SK-N-SH (cell line): ENCODE results near the gene TAMALIN.

ENCODE experiments used
- CTCF ChIP-seq: fragments of 200-600 bp; sonication (generic); IDR thresholded peaks from 2 replicates; pipeline ENCODE4 v1.6.1; 2017; ENCODE audit warnings: antibody characterized with exemption, mild to moderate bottlenecking, moderate library complexity
- EP300 ChIP-seq, 2 experiments: IDR thresholded peaks; 2 replicates each; pipeline versions ENCODE4 v1.4.0 to v1.6.1; 2012; ENCODE audit warnings: borderline replicate concordance in 1 of 2, low read depth in 1 of 2, low read length in 1 of 2
- GABPA ChIP-seq: IDR thresholded peaks from 2 replicates; pipeline ENCODE4 v1.4.0; 2012; ENCODE audit warnings: low read depth, mild to moderate bottlenecking
- IRF3 ChIP-seq: fragments of 150-350 bp; IDR thresholded peaks from 2 replicates; pipeline ENCODE4 v1.6.1; 2016; ENCODE audit warnings: mild to moderate bottlenecking, low read depth, low read length
- MAX ChIP-seq: IDR thresholded peaks from 2 replicates; pipeline ENCODE4 v1.4.0; 2012; ENCODE audit warnings: low read depth
- POLR2AphosphoS5 ChIP-seq: IDR thresholded peaks from 2 replicates; pipeline ENCODE4 v1.6.1; 2012; ENCODE audit warnings: low read depth, low read length
- TAF1 ChIP-seq: IDR thresholded peaks from 2 replicates; pipeline ENCODE4 v1.6.1; 2012; ENCODE audit warnings: low read depth, mild to moderate bottlenecking, low read length, moderate library complexity, borderline replicate concordance
- TEAD4 ChIP-seq: IDR thresholded peaks from 2 replicates; pipeline ENCODE4 v1.4.0; 2012; ENCODE audit warnings: mild to moderate bottlenecking, borderline replicate concordance; ENCODE audit not compliant: insufficient read depth
- YY1 ChIP-seq: IDR thresholded peaks from 2 replicates; pipeline ENCODE4 v1.4.0; 2012; ENCODE audit warnings: low read depth, mild to moderate bottlenecking

GRCh38 chr12:52062167-52063081 lies 55.7 kb downstream of the TAMALIN start:
- TF ChIP-seq CTCF (no peak), POLR2AphosphoS5 (no peak), MAX (no peak), GABPA (no peak), YY1 (no peak), TEAD4 (no peak), EP300 (IDR thresholded peaks at IDR 0.05; ENCODE audit: borderline replicate concordance in 1 of 2, low read depth in 1 of 2, low read length in 1 of 2) (no peak), IRF3 (no peak), TAF1 (no peak)
